Type B pancreatic cell (in vitro differentiated cells): ENCODE measurements around the gene SLC25A26. TPM values are rescaled to one million over a fixed set of nuclear protein-coding genes. Genes with fewer than 3 reads are reported as not detected.

ENCODE experiments used
- DNase-seq: peaks from one replicate; pipeline ENCODE4 v3.0.0; 2021; ENCODE audit warnings: mixed read lengths; ENCODE audit not compliant: unreplicated experiment; ENCODE audit errors: extremely low spot score
- H3K27ac Mint-ChIP-seq: 2 replicates; pipeline ENCODE4 v1.8.0; 2021; ENCODE audit warnings: mild to moderate bottlenecking, mixed read lengths
- H3K27me3 Mint-ChIP-seq: 2 replicates; pipeline ENCODE4 v1.8.0; 2021; ENCODE audit warnings: mixed read lengths
- H3K36me3 Mint-ChIP-seq: 2 replicates; pipeline ENCODE4 v1.8.0; 2021; ENCODE audit warnings: mixed read lengths
- H3K4me1 Mint-ChIP-seq: one replicate; pipeline ENCODE4 v1.8.0; 2021; ENCODE audit warnings: mixed read lengths; ENCODE audit not compliant: unreplicated experiment
- H3K4me3 Mint-ChIP-seq: 2 replicates; pipeline ENCODE4 v1.8.0; 2021; ENCODE audit warnings: mild to moderate bottlenecking, mixed read lengths
- H3K9me3 Mint-ChIP-seq: 2 replicates; pipeline ENCODE4 v1.8.0; 2021; ENCODE audit warnings: mixed read lengths
- CTCF ChIP-seq: fragments of 200-600 bp; sonication (generic); conservative IDR thresholded peaks from 2 replicates; pipeline ENCODE4 v1.5.0; 2021; ENCODE audit warnings: antibody characterized with exemption, mild to moderate bottlenecking
- total RNA-seq: library from RNA; stranded (reverse); gene quantifications from 2 replicates; pipeline ENCODE4 v1.2.1, GENCODE V29; 2021; ENCODE audit warnings: low replicate concordance

SLC25A26 gene
- total RNA-seq, 1 donor from 2014 or later, result 13.4 TPM

DNA sequence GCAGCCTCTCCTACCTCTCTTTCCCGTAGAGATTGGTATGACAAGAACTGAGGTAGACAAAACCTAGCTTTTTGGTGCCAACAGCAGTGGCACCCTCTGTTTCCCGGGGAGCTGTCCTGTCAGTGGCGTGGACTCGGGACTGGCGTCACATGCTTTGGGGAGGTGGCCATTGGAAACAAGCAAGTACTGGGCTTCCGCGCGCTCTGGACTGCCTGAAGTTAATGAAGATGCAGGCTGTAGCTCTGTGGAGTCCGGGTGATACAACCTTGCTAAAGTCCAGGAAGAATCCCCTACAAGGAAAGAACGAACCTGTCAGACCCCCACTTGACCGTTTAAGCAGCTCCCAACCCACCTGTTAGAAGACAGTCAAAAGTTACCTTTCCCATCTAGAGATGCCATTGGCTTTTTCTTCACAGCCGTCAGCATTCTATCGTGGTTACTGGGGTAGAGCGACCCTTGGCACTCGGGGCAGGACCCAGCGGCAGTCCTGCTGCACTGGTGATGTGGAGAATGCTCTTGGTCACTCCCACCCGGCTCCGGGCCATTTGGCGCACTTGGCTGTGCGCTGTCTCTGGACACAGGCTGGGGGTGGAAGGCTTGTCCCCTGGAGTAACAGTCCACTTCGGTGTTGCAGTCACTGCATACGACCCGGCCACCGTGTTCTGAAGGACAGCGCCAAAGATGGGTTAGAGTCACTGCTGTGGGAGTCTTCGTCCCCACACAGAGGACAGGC is 159.6 kb downstream of the SLC25A26 start:
- DNase-seq, result no peak
- peaks cover 10% of the 10 kb centered on the region for H3K4me1 Mint-ChIP-seq
- no peak overlapping the region for H3K4me3 Mint-ChIP-seq

GRCh38 chr3:66381626-66382025 is 160.8 kb downstream of the SLC25A26 start:
- no peaks in the 10 kb centered on the region for H3K9me3 Mint-ChIP-seq
- peaks cover 10% of the 10 kb centered on the region for H3K4me1 Mint-ChIP-seq
- no peak overlapping the region for H3K27ac Mint-ChIP-seq
- H3K27me3 Mint-ChIP-seq, result no peaks in the 10 kb centered on the region
- no peak for TF ChIP-seq CTCF
- H3K36me3 Mint-ChIP-seq, result peaks cover 59% of the 10 kb centered on the region
- no peak for DNase-seq
- no peak overlapping the region for H3K4me3 Mint-ChIP-seq

More for the DNA sequence above, 159.6 kb downstream of the SLC25A26 start:
- Mint-ChIP-seq H3K27ac (no peak overlapping the region), H3K36me3 (peaks cover 57% of the 10 kb centered on the region), H3K27me3 (peaks cover 3% of the 10 kb centered on the region), H3K9me3 (no peaks in the 10 kb centered on the region)
- TF ChIP-seq CTCF, result no peak

DNA sequence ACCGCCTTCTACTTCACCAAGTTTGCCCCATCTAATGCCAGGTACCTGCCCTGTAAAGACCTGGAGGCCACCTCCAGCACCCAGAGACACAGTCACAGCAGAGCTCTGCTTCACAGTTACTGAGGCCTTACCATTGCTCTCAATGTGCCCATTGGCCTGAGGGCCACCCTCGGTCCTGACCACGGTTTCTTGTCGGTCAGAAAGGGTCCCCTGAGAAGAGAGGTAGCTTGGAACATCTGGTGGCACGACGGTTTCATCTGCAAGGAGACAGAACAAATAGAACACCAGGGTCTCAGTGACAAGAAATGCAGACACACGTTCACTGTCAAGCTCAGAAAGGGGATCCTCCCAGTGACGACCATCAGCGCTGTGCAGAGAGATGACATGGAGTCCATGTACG is 161.3 kb downstream of the SLC25A26 start:
- peaks cover 10% of the 10 kb centered on the region for H3K4me1 Mint-ChIP-seq
- no peak for TF ChIP-seq CTCF
- H3K9me3 Mint-ChIP-seq, result no peaks in the 10 kb centered on the region
- H3K4me3 Mint-ChIP-seq, result no peak overlapping the region
- H3K36me3 Mint-ChIP-seq, result peaks cover 63% of the 10 kb centered on the region
- no peak overlapping the region for H3K27ac Mint-ChIP-seq
- no peaks in the 10 kb centered on the region for H3K27me3 Mint-ChIP-seq
- DNase-seq, result no peak

DNA sequence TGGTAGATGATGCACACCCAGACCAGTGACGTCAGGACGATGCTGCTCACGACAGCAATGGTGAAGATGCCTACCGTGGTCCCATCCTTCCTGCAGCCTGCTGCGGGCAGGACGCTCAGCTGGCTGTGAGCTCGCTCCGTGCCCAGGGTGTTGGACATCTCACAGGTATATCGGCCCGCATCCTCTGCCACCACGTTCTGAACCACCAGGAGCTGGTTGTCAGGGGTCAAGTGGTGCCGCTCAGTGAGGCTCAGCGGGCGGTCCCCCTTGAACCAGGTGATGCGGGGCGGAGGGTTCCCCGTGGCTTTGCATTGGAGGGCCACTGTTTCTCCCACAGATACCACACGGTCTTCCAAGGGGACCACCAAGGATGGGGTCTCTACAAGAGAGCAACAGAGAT is 162.2 kb downstream of the SLC25A26 start:
- Mint-ChIP-seq H3K4me3 (no peak overlapping the region), H3K27me3 (no peaks in the 10 kb centered on the region), H3K27ac (no peak overlapping the region), H3K36me3 (peaks cover 64% of the 10 kb centered on the region), H3K9me3 (no peaks in the 10 kb centered on the region), H3K4me1 (peaks cover 6% of the 10 kb centered on the region)
- no peak for DNase-seq
- TF ChIP-seq CTCF, result no peak

DNA sequence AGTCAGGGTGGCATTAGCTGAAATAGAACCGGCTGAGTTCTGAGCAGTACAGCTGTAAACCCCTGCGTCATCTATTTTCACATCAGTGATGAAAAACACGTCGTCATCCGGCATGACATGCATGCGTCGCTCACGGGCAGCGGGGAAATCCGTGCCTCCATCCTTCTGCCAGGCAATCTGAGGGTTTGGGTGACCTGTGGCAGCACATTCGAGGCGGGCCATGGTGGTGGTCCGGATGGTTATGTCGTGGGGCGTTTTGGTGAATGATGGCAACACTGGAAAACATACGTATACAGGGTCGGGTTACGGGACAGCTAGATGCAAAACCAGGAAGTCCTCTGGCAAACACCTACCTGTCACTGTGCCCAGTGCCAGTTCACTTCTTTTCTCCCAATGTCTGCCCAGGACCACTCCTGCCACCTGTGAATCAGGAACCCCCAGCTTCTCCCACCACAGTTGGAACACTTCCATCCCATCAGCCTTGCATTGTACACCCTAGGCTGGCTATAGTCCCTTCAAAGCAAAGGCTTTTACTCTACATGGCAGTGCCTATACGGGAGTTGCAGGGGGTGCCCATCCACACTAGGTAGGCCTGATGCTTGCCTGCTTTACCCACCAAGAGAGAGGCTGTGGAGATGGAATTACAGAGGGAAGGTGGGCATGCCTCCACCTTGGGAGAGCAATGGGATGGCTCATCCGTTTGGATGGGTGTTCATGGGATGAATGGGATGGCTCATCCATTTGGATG is 163.4 kb downstream of the SLC25A26 start:
- DNase-seq, result no peak

More for the DNA sequence above, 163.4 kb downstream of the SLC25A26 start:
- H3K36me3 Mint-ChIP-seq, result peaks cover 64% of the 10 kb centered on the region
- TF ChIP-seq CTCF, result no peak
- H3K27ac Mint-ChIP-seq, result no peak overlapping the region
- no peaks in the 10 kb centered on the region for H3K4me1 Mint-ChIP-seq
- H3K9me3 Mint-ChIP-seq, result no peaks in the 10 kb centered on the region
- H3K4me3 Mint-ChIP-seq, result no peak overlapping the region
- no peaks in the 10 kb centered on the region for H3K27me3 Mint-ChIP-seq
